GM20000 (cell line): ENCODE results near the gene RAB11B.
"Not testable (repeated sequence)": the region's sequence is repeated elsewhere in the genome, so short reads cannot be mapped to it uniquely, and the experiment has no call there.

Experiments used
- DNase-seq: peaks from one replicate; pipeline ENCODE4 v3.0.0; 2012; ENCODE audit warnings: low spot score
- TF ChIP-seq, protein P1 (sequence below): IDR thresholded peaks from 2 replicates; pipeline ENCODE4 v1.5.1; 2012; ENCODE audit warnings: mild to moderate bottlenecking, control low read depth; ENCODE audit errors: extremely low read depth, missing control alignments

The RAB11B gene

DNA sequence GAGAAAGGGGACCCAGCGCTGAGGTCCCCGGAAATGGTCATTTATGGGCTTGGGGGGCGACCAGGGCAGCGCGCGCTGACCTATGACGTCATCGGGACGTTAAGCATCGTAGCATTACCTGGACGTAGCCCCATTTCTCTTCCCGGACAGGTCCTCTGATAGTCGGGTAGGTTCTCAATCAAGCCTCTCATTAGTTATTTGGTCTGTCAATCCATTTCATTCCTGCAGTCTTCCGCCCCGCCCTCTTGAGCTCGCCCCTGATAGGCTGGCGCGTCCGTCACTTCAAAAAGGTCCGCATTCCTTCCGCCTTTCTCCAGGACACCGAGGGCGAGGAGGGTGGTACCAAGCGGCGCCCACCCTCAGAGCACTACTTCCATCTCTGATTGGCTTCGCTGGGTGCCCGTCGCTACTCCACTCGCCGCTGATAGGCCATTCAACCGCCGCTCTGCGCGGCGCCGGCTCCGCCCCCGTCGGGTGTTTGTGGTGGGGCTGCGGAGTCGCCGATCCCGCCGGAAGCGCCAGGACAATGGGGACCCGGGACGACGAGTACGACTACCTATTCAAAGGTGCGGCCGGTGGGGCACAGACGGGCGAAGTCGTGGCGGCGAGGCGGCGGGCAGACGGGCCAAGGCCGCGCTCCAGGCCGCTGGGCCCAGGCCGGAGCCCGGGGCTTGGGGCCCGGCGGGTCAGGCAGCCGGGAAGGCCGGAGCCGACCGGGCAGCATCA is at the start of gene RAB11B:
TSS of gene RAB11B (plus strand) at position 470 of the 726 bp plus-strand sequence. CDS start at position 527, 57 bp downstream.
- TF ChIP-seq, protein P1, sequence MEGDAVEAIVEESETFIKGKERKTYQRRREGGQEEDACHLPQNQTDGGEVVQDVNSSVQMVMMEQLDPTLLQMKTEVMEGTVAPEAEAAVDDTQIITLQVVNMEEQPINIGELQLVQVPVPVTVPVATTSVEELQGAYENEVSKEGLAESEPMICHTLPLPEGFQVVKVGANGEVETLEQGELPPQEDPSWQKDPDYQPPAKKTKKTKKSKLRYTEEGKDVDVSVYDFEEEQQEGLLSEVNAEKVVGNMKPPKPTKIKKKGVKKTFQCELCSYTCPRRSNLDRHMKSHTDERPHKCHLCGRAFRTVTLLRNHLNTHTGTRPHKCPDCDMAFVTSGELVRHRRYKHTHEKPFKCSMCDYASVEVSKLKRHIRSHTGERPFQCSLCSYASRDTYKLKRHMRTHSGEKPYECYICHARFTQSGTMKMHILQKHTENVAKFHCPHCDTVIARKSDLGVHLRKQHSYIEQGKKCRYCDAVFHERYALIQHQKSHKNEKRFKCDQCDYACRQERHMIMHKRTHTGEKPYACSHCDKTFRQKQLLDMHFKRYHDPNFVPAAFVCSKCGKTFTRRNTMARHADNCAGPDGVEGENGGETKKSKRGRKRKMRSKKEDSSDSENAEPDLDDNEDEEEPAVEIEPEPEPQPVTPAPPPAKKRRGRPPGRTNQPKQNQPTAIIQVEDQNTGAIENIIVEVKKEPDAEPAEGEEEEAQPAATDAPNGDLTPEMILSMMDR = no peak
- peak; percentile 98 for DNase-seq

DNA sequence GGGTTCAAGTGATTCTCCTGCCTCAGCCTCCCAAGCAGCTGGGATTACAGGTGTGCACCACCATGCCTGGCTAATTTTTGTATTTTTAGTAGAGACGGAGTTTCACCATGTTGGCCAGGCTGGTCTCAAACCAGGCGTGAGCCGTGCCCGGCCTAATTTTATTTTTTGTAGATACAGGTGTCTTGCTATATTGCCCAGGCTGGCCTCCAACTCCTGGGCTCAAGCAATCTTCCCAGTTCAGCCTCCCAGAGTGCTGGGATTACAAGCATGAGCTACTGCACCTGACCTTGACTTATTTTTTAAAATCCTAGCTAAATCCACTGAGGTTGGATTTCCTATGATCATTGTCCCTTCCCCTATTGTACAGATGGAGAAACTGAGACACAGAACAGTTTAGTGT is 48.7 kb upstream of the RAB11B start:
- DNase-seq = not testable (repeated sequence)

- TF ChIP-seq, protein P1 = no peak
- DNase-seq = no peak
Measured at GRCh38 chr19:8342316-8342683, 47.9 kb upstream of the RAB11B start.

- TF ChIP-seq, protein P1 = no peak
- DNase-seq = peak; percentile 99
Measured at GRCh38 chr19:8342684-8343482, 47.3 kb upstream of the RAB11B start, which contains the start of gene KANK3. TSS of gene KANK3 (minus strand) at chr19:8343262. CDS start at chr19:8337828, 5,434 bp downstream.

- TF ChIP-seq, protein P1 = no peak
- no peak for DNase-seq
Measured at GRCh38 chr19:8343483-8343844, 46.7 kb upstream of the RAB11B start.

- DNase-seq = not testable (repeated sequence)
Measured at GRCh38 chr19:8349629-8350372, 40.4 kb upstream of the RAB11B start.

DNA sequence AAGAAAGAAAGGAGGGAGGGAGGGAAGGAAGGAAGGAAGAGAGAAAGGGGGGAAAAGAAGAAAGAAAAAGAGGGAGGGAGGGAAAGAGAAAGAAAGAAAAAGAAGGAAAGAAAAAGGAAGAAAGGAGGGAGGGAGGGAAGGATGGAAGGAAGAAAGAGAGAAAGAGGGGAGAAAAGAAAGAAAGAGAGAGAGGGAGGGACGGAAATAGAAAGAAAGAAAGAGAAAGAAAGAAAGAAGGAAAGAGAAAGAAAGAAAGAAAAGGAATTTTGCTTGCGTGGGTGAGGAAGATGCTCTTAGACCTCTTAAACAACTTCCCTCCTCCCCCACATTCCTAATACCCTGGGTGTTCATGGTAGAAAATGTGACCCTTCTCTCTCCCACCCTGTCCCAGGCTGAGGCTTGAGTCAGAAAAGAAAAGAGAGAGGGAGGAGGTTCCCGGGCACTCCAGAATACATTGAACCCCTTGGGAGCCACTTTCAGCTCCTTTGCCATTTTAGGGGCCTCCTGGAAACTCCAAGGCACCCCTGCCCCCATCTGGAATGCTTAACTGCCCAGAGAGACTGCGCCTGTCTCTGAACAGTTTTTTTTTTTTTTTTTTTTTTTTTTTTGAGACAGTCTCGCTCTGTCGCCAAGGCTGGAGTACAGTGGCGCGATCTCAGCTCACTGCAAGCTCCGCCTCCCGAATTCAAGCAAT is 37.9 kb upstream of the RAB11B start:
- DNase-seq = no peak
- TF ChIP-seq, protein P1 = no peak

GRCh38 chr19:8352845-8353244 is 37.3 kb upstream of the RAB11B start:
- not testable (repeated sequence) for DNase-seq
